Sigmoid colon (tissue), 4 donors: ENCODE results near the gene PRDM16.

Source experiments
- CTCF ChIP-seq, 4 experiments: fragments of 450-650 bp in 3 of 4; fragments of 200-600 bp in 1 of 4; IDR thresholded peaks; one replicate each; pipeline ENCODE4 v1.5.1; 2016 to 2019; ENCODE audit warnings: antibody characterized with exemption in 4 of 4, mild to moderate bottlenecking in 3 of 4, moderate library complexity in 2 of 4
- POLR2A ChIP-seq, 2 donors: fragments of 450-650 bp; IDR thresholded peaks; one replicate each; pipeline ENCODE4 v1.6.1; 2016; ENCODE audit warnings: antibody characterized with exemption in 2 of 2, mild to moderate bottlenecking in 2 of 2, moderate library complexity in 2 of 2
- POLR2AphosphoS5 ChIP-seq, 4 donors: sonication (generic); formaldehyde crosslinking; IDR thresholded peaks; one replicate each; pipeline ENCODE4 v1.6.1; 2017; ENCODE audit warnings: antibody characterized with exemption in 4 of 4

- no peak for TF ChIP-seq CTCF (IDR thresholded peaks at IDR 0.05)
- no peak for TF ChIP-seq POLR2A (IDR thresholded peaks at IDR 0.05)
- TF ChIP-seq POLR2AphosphoS5 (IDR thresholded peaks at IDR 0.05), result no peak
These were observed 337.2 kb downstream of the PRDM16 start for GRCh38 chr1:3405974-3406867.
